ENCODE data around the gene CITED2.

Gene CITED2

DNA sequence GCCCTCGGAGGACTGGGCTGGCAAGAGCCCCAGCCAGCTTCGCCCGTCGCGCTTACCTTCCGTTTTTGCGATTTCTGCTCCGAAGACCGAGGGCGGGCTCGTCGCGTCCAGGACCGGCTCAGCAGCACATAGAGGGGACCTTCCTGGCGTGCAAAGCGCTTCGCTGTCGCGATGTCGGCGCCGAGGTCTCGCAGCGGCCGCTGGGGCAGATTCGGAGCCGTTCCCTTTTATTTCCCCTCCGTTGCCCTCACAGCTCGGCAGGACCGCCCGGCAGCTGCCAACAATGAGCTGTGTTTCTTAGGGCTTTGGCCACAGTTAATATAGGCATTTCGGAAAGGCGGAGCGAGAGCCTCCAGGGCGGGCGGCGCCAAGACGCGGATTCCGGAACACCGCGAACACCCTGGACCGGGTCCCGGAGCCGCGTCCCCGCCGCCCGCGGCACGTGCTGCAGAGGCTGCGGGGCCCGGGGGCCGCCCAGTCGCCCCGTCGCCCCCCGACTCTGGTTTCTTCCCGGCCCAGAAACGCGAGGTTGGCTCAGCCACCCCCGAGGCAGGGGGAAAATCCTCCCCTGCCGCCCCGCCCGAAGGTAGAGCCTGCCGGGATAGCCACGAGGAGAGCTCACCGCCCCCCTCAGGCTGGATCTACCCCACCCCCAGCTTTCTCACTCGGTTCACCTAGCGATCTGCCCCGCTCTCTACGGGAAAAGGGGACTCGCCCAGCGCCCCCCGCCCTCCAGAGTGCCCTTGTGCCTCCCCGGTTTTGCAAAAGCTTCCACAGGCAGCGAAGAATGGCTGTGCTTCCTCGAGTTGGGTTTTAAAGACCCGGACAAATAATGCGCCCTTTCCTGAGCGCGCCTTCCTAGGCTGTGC is at the start of gene CITED2 (continued):
- TF ChIP-seq ZBTB11 (tag by site-specific recombination; conservative IDR thresholded peaks at IDR 0.05; ENCODE audit: low read depth): peak; percentile 76
- peak; percentile 91 for TF ChIP-seq ZNF335 (tag by site-specific recombination; conservative IDR thresholded peaks at IDR 0.05)
- TF ChIP-seq PRDM1 (tag by site-specific recombination; IDR thresholded peaks at IDR 0.05): no peak
- peak; percentile 58 for TF ChIP-seq ZNF629 (tag by site-specific recombination; IDR thresholded peaks at IDR 0.05)
- no peak for TF ChIP-seq PATZ1 (tag by site-specific recombination; IDR thresholded peaks at IDR 0.05)
- TF ChIP-seq ZNF843 (tag by site-specific recombination; IDR thresholded peaks at IDR 0.05): peak; percentile 44; the same call in 1 of the 2 replicates
- TF ChIP-seq ZNF133 (tag by site-specific recombination; IDR thresholded peaks at IDR 0.05): no peak
- peak; percentile 95 for TF ChIP-seq ZSCAN30 (tag by site-specific recombination; IDR thresholded peaks at IDR 0.05)
- no peak for TF ChIP-seq ZNF585B (tag by site-specific recombination; IDR thresholded peaks at IDR 0.05)
- TF ChIP-seq, protein P1, sequence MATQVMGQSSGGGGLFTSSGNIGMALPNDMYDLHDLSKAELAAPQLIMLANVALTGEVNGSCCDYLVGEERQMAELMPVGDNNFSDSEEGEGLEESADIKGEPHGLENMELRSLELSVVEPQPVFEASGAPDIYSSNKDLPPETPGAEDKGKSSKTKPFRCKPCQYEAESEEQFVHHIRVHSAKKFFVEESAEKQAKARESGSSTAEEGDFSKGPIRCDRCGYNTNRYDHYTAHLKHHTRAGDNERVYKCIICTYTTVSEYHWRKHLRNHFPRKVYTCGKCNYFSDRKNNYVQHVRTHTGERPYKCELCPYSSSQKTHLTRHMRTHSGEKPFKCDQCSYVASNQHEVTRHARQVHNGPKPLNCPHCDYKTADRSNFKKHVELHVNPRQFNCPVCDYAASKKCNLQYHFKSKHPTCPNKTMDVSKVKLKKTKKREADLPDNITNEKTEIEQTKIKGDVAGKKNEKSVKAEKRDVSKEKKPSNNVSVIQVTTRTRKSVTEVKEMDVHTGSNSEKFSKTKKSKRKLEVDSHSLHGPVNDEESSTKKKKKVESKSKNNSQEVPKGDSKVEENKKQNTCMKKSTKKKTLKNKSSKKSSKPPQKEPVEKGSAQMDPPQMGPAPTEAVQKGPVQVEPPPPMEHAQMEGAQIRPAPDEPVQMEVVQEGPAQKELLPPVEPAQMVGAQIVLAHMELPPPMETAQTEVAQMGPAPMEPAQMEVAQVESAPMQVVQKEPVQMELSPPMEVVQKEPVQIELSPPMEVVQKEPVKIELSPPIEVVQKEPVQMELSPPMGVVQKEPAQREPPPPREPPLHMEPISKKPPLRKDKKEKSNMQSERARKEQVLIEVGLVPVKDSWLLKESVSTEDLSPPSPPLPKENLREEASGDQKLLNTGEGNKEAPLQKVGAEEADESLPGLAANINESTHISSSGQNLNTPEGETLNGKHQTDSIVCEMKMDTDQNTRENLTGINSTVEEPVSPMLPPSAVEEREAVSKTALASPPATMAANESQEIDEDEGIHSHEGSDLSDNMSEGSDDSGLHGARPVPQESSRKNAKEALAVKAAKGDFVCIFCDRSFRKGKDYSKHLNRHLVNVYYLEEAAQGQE (tag by site-specific recombination; IDR thresholded peaks at IDR 0.05): peak; percentile 65
- TF ChIP-seq ZFP69B (tag by site-specific recombination; IDR thresholded peaks at IDR 0.05): peak; percentile 89
- no peak for TF ChIP-seq ZNF132 (tag by site-specific recombination; IDR thresholded peaks at IDR 0.05; ENCODE audit: borderline replicate concordance)
- TF ChIP-seq SP3 (tag by site-specific recombination; IDR thresholded peaks at IDR 0.05): peak; percentile 48
- peak; percentile 85 for TF ChIP-seq HIC1 (tag by site-specific recombination; IDR thresholded peaks at IDR 0.05)
- TF ChIP-seq ZNF677 (tag by site-specific recombination; IDR thresholded peaks at IDR 0.05): peak; percentile 45; the same call in 1 of the 2 replicates
- TF ChIP-seq, protein P2, sequence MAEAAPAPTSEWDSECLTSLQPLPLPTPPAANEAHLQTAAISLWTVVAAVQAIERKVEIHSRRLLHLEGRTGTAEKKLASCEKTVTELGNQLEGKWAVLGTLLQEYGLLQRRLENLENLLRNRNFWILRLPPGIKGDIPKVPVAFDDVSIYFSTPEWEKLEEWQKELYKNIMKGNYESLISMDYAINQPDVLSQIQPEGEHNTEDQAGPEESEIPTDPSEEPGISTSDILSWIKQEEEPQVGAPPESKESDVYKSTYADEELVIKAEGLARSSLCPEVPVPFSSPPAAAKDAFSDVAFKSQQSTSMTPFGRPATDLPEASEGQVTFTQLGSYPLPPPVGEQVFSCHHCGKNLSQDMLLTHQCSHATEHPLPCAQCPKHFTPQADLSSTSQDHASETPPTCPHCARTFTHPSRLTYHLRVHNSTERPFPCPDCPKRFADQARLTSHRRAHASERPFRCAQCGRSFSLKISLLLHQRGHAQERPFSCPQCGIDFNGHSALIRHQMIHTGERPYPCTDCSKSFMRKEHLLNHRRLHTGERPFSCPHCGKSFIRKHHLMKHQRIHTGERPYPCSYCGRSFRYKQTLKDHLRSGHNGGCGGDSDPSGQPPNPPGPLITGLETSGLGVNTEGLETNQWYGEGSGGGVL (tag by site-specific recombination; IDR thresholded peaks at IDR 0.05): no peak
